Parathyroid adenoma (tissue), 2 donors: ENCODE data around the gene SLC9A9.

Experiments used
- H2AFZ ChIP-seq: fragments of 300-600 bp; sonication (generic); one replicate; pipeline ENCODE4 v1.7.0; 2017; ENCODE audit warnings: antibody characterized with exemption, mild to moderate bottlenecking
- H3K27ac ChIP-seq: fragments of 300-600 bp; sonication (generic); one replicate; pipeline ENCODE4 v1.7.0; 2017
- H3K27me3 ChIP-seq: fragments of 300-600 bp; sonication (generic); one replicate; pipeline ENCODE4 v1.7.0; 2017; ENCODE audit warnings: low read length; ENCODE audit not compliant: control insufficient read depth, insufficient read depth
- H3K36me3 ChIP-seq: fragments of 300-600 bp; sonication (generic); one replicate; pipeline ENCODE4 v1.7.0; 2017; ENCODE audit warnings: low read length; ENCODE audit not compliant: control insufficient read depth, insufficient read depth
- H3K4me1 ChIP-seq: fragments of 300-600 bp; sonication (generic); one replicate; pipeline ENCODE4 v1.7.0; 2017; ENCODE audit warnings: control low read depth
- H3K4me2 ChIP-seq: fragments of 300-600 bp; sonication (generic); one replicate; pipeline ENCODE4 v1.7.0; 2017; ENCODE audit warnings: low read length
- H3K4me3 ChIP-seq: fragments of 300-600 bp; sonication (generic); one replicate; pipeline ENCODE4 v1.7.0; 2017; ENCODE audit warnings: low read depth, low read length
- H3K79me2 ChIP-seq: fragments of 300-600 bp; sonication (generic); one replicate; pipeline ENCODE4 v1.7.0; 2017; ENCODE audit warnings: control low read depth
- H3K9ac ChIP-seq: fragments of 300-600 bp; sonication (generic); one replicate; pipeline ENCODE4 v1.7.0; 2017; ENCODE audit warnings: mild to moderate bottlenecking
- H3K9me3 ChIP-seq: fragments of 300-600 bp; sonication (generic); one replicate; pipeline ENCODE4 v1.7.0; 2017; ENCODE audit warnings: low read length; ENCODE audit not compliant: control insufficient read depth
- TF ChIP-seq, protein P1 (sequence below): fragments of 300-600 bp; sonication (generic); IDR thresholded peaks from one replicate; pipeline ENCODE4 v1.7.0; 2017; ENCODE audit warnings: antibody characterized with exemption, mild to moderate bottlenecking
- donor health status: primary hyperparathyroidism.

SLC9A9 gene

DNA sequence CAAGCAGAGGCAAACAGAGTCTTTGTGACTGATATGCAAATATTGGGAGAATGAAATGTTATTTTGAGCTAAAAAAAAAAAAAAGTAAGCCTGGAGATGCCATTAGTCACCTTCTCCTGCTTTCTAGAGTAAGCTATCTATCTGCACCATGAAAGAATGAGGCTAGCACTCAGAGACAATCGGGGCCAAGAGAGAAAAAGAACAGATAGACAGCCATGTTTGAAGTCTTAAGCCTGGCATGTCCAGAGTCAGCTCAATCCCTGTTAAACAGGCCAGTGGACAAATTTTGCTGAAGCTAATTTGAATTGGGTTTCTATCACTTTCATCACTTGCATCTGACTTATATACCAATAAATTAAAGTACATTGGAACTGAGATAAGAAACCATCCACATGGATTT is 204.4 kb downstream of the SLC9A9 start:
- Histone ChIP-seq H3K4me1 (no peaks in the 10 kb centered on the region), H3K27ac (no peak overlapping the region), H2AFZ (no peak overlapping the region), H3K9me3 (no peaks in the 10 kb centered on the region), H3K36me3 (no peaks in the 10 kb centered on the region), H3K4me2 (no peak overlapping the region), H3K4me3 (no peak overlapping the region), H3K79me2 (no peaks in the 10 kb centered on the region), H3K9ac (no peak overlapping the region), H3K27me3 (no peaks in the 10 kb centered on the region)
- TF ChIP-seq, protein P1, sequence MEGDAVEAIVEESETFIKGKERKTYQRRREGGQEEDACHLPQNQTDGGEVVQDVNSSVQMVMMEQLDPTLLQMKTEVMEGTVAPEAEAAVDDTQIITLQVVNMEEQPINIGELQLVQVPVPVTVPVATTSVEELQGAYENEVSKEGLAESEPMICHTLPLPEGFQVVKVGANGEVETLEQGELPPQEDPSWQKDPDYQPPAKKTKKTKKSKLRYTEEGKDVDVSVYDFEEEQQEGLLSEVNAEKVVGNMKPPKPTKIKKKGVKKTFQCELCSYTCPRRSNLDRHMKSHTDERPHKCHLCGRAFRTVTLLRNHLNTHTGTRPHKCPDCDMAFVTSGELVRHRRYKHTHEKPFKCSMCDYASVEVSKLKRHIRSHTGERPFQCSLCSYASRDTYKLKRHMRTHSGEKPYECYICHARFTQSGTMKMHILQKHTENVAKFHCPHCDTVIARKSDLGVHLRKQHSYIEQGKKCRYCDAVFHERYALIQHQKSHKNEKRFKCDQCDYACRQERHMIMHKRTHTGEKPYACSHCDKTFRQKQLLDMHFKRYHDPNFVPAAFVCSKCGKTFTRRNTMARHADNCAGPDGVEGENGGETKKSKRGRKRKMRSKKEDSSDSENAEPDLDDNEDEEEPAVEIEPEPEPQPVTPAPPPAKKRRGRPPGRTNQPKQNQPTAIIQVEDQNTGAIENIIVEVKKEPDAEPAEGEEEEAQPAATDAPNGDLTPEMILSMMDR = no peak

- TF ChIP-seq, protein P1 = no peak
Measured at GRCh38 chr3:143640774-143641173, 207.5 kb downstream of the SLC9A9 start.

DNA sequence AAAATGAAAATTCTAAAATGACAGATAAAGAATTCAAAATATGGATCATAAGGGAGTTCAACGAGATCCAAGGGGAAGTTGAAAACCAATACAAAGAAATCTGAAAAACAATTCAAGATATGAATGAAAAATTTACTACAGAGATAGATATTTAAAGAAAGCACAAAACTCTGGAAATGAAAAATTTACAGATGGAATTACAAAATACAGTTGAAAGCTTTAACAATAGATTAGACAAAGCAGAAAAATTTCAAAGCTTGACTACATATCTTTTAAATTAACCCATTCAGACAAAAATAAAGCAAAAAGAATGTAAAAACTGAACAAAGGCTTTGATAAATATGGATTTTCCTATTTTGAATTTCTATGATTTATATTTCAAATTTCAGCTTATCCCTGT is 211.1 kb downstream of the SLC9A9 start:
- H2AFZ ChIP-seq = no peak overlapping the region
- TF ChIP-seq, protein P1 = no peak
- H3K27me3 ChIP-seq = no peaks in the 10 kb centered on the region
- H3K4me2 ChIP-seq = no peak overlapping the region
- no peaks in the 10 kb centered on the region for H3K4me1 ChIP-seq
- no peak overlapping the region for H3K4me3 ChIP-seq
- H3K9ac ChIP-seq = no peak overlapping the region
- no peaks in the 10 kb centered on the region for H3K9me3 ChIP-seq
- H3K79me2 ChIP-seq = no peaks in the 10 kb centered on the region
- H3K27ac ChIP-seq = no peak overlapping the region
- H3K36me3 ChIP-seq = no peaks in the 10 kb centered on the region

More at GRCh38 chr3:143640774-143641173, 207.5 kb downstream of the SLC9A9 start:
- no peaks in the 10 kb centered on the region for H3K27me3 ChIP-seq
- H3K36me3 ChIP-seq = no peaks in the 10 kb centered on the region
- H3K9me3 ChIP-seq = no peaks in the 10 kb centered on the region
- H3K4me3 ChIP-seq = no peak overlapping the region
- no peak overlapping the region for H3K9ac ChIP-seq
- no peaks in the 10 kb centered on the region for H3K4me1 ChIP-seq
- no peaks in the 10 kb centered on the region for H3K79me2 ChIP-seq
- H3K27ac ChIP-seq = no peak overlapping the region
- H3K4me2 ChIP-seq = no peak overlapping the region
- H2AFZ ChIP-seq = no peak overlapping the region

DNA sequence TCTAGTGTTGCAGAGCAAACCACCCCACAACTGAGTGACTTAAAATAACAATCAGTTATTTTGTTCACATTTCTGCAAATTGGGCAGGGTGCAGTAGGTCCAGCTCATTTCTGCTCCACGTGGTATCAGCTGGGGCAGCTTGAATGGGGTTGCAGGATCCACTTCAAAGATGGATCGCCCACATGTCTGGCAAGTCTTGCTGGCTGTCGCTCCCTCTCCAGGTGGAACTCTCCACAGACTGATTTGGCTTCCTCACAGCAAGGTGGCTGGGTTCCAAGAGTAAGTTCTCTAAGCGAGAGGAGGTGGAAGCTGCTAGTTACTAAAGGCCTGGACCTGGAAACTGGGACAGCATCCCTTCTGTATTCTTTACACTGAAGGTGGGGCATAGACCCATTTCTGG is 213.3 kb downstream of the SLC9A9 start:
- Histone ChIP-seq H3K4me2 (no peak overlapping the region), H3K27ac (no peak overlapping the region), H3K27me3 (no peaks in the 10 kb centered on the region), H3K79me2 (no peaks in the 10 kb centered on the region), H3K9me3 (no peaks in the 10 kb centered on the region), H2AFZ (no peak overlapping the region), H3K4me3 (no peak overlapping the region), H3K36me3 (no peaks in the 10 kb centered on the region), H3K4me1 (no peaks in the 10 kb centered on the region), H3K9ac (no peak overlapping the region)
- TF ChIP-seq, protein P1 = no peak

- no peak overlapping the region for H2AFZ ChIP-seq
- H3K4me2 ChIP-seq = no peak overlapping the region
- H3K79me2 ChIP-seq = no peaks in the 10 kb centered on the region
- no peaks in the 10 kb centered on the region for H3K36me3 ChIP-seq
- no peak overlapping the region for H3K9ac ChIP-seq
- TF ChIP-seq, protein P1 = no peak
- H3K27me3 ChIP-seq = no peaks in the 10 kb centered on the region
- no peaks in the 10 kb centered on the region for H3K9me3 ChIP-seq
- no peaks in the 10 kb centered on the region for H3K4me1 ChIP-seq
- H3K4me3 ChIP-seq = no peak overlapping the region
- no peak overlapping the region for H3K27ac ChIP-seq
Measured at GRCh38 chr3:143634427-143634826, 213.8 kb downstream of the SLC9A9 start.
